Endothelial cell (in vitro differentiated cells): ENCODE data around the gene PATJ. TPM values are rescaled to one million over a fixed set of nuclear protein-coding genes. Genes with fewer than 3 reads are reported as not detected.
"Not testable (repeated sequence)": the region's sequence is repeated elsewhere in the genome, so short reads cannot be mapped to it uniquely, and the experiment has no call there.

ENCODE experiments used
- DNase-seq: peaks from one replicate; pipeline ENCODE4 v3.0.0; 2021; ENCODE audit warnings: low spot score
- H3K27ac Mint-ChIP-seq: one replicate; pipeline ENCODE4 v1.8.0; 2021; ENCODE audit warnings: mixed read lengths, inconsistent platforms; ENCODE audit not compliant: unreplicated experiment
- H3K27me3 Mint-ChIP-seq: one replicate; pipeline ENCODE4 v1.8.0; 2021; ENCODE audit warnings: mild to moderate bottlenecking, moderate library complexity, mixed read lengths, inconsistent platforms; ENCODE audit not compliant: unreplicated experiment
- H3K36me3 Mint-ChIP-seq: one replicate; pipeline ENCODE4 v1.8.0; 2021; ENCODE audit warnings: mild to moderate bottlenecking, low read depth, mixed read lengths, inconsistent platforms; ENCODE audit not compliant: unreplicated experiment
- H3K4me1 Mint-ChIP-seq: one replicate; pipeline ENCODE4 v1.8.0; 2021; ENCODE audit warnings: mild to moderate bottlenecking, mixed read lengths, inconsistent platforms; ENCODE audit not compliant: unreplicated experiment
- H3K4me3 Mint-ChIP-seq: one replicate; pipeline ENCODE4 v1.8.0; 2021; ENCODE audit warnings: mild to moderate bottlenecking, mixed read lengths, inconsistent platforms; ENCODE audit not compliant: unreplicated experiment
- H3K9me3 Mint-ChIP-seq: one replicate; pipeline ENCODE4 v1.8.0; 2021; ENCODE audit warnings: mixed read lengths, inconsistent platforms; ENCODE audit not compliant: unreplicated experiment
- CTCF ChIP-seq: fragments of 200-600 bp; sonication (generic); IDR thresholded peaks from one replicate; pipeline ENCODE4 v1.5.0; 2021; ENCODE audit warnings: antibody characterized with exemption; ENCODE audit not compliant: unreplicated experiment
- total RNA-seq: library from RNA; stranded (reverse); fragmentation: NEBNext Ultra II Directional; extraction: Animal tissue kit (Norgen Biotek cat#: 25700); gene quantifications from one replicate; pipeline ENCODE4 v1.2.1, GENCODE V29; 2021; ENCODE audit not compliant: unreplicated experiment

The PATJ gene
- total RNA-seq, 1 donor from 2014 or later: 13.9 TPM

DNA sequence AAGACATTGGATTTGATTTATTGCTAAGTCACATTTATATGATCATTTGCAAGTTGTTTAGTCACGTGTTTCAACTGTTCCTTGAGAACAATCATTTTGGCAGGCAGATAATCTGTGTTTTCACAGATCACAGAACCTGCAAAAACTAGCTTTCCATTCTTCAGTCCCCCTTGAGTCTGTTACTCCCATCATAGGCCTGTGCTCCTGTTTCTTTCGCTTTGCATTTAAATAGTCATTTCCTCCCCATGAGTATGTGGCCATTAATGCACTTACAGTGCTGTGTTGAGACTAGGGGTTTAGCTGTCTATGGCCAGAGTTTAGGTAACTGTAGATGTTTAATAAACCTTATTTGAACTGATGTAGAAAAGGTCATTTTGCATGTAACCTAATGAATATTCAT is 214.5 kb downstream of the PATJ start:
- no peak for TF ChIP-seq CTCF
- DNase-seq: no peak
- H3K27ac Mint-ChIP-seq: no peak overlapping the region
- H3K4me1 Mint-ChIP-seq: peaks cover 8% of the 10 kb centered on the region
- peaks cover 2% of the 10 kb centered on the region for H3K27me3 Mint-ChIP-seq
- H3K9me3 Mint-ChIP-seq: no peaks in the 10 kb centered on the region
- H3K4me3 Mint-ChIP-seq: no peak overlapping the region
- no peaks in the 10 kb centered on the region for H3K36me3 Mint-ChIP-seq

DNA sequence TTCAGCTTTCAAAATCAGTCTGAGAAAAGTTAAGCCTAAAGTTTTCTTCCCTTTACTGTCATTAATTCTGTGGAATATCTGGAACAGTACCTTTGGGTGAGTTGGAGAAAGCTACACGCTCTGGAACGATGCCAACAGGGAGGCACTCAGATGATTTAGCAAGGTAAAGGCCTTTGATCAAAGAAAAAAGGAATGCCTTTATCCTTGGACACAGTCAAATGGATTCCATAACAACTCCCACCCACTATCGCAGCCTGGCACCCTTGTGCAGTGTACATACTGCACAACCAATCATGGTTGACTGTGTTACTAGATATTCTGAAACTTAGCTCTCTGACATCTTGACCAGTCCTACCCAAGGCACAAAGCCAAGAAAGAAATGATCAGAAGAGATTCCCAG is 218.7 kb downstream of the PATJ start:
- Mint-ChIP-seq H3K4me3 (no peak overlapping the region), H3K4me1 (peaks cover 3% of the 10 kb centered on the region), H3K27ac (no peak overlapping the region), H3K36me3 (no peaks in the 10 kb centered on the region), H3K27me3 (no peaks in the 10 kb centered on the region), H3K9me3 (no peaks in the 10 kb centered on the region)
- no peak for TF ChIP-seq CTCF
- DNase-seq: no peak

- no peaks in the 10 kb centered on the region for H3K27me3 Mint-ChIP-seq
- no peaks in the 10 kb centered on the region for H3K9me3 Mint-ChIP-seq
- DNase-seq: no peak
- no peak overlapping the region for H3K27ac Mint-ChIP-seq
- TF ChIP-seq CTCF: no peak
- no peak overlapping the region for H3K4me3 Mint-ChIP-seq
- H3K36me3 Mint-ChIP-seq: no peaks in the 10 kb centered on the region
- H3K4me1 Mint-ChIP-seq: peaks cover 3% of the 10 kb centered on the region
Measured at GRCh38 chr1:61962631-61963030, 220.4 kb downstream of the PATJ start.

- not testable (repeated sequence) for DNase-seq, H3K9me3 Mint-ChIP-seq, H3K4me3 Mint-ChIP-seq
Measured at GRCh38 chr1:61966450-61967225, 224.4 kb downstream of the PATJ start.

GRCh38 chr1:61967750-61968149 is 225.5 kb downstream of the PATJ start:
- Mint-ChIP-seq H3K4me1 (peaks cover 8% of the 10 kb centered on the region), H3K27me3 (no peaks in the 10 kb centered on the region), H3K36me3 (no peaks in the 10 kb centered on the region), H3K4me3 (no peak overlapping the region), H3K27ac (no peak overlapping the region), H3K9me3 (no peaks in the 10 kb centered on the region)
- no peak for DNase-seq
- TF ChIP-seq CTCF: no peak

More at GRCh38 chr1:61966450-61967225, 224.4 kb downstream of the PATJ start:
- H3K36me3 Mint-ChIP-seq, H3K27me3 Mint-ChIP-seq, H3K4me1 Mint-ChIP-seq, H3K27ac Mint-ChIP-seq: not testable (repeated sequence)
